Activated CD8-positive, alpha-beta memory T cell treated with anti-CD3 and anti-CD28 coated beads, Interleukin-2, amount 50 U/mL, for 24 hours (primary cell): ENCODE results near the gene SLC6A18.

Experiments
- DNase-seq: peaks from one replicate; pipeline ENCODE4 v3.0.0-alpha.2; 2020; ENCODE audit errors: extremely low read depth

SLC6A18 gene

GRCh38 chr5:1231354-1231905 lies 6.2 kb downstream of the SLC6A18 start:
- DNase-seq, result no peak

- DNase-seq, result no peak
These were observed 7.6 kb downstream of the SLC6A18 start for GRCh38 chr5:1232780-1233179.

GRCh38 chr5:1235379-1235778 lies 10.2 kb downstream of the SLC6A18 start:
- DNase-seq, result no peak

GRCh38 chr5:1235838-1236237 lies 10.7 kb downstream of the SLC6A18 start:
- no peak for DNase-seq

GRCh38 chr5:1239505-1240251 lies 14.5 kb downstream of the SLC6A18 start:
- no peak for DNase-seq

GRCh38 chr5:1240496-1241260 lies 15.5 kb downstream of the SLC6A18 start:
- DNase-seq, result no peak

- no peak for DNase-seq
These were observed 16.4 kb downstream of the SLC6A18 start for GRCh38 chr5:1241509-1242080.

GRCh38 chr5:1242733-1243486 lies 17.7 kb downstream of the SLC6A18 start:
- DNase-seq, result no peak

- no peak for DNase-seq
These were observed 18.4 kb downstream of the SLC6A18 start for GRCh38 chr5:1243487-1244130.

- no peak for DNase-seq
These were observed 19.1 kb downstream of the SLC6A18 start for GRCh38 chr5:1244255-1244654.

- DNase-seq, result no peak
These were observed 19.8 kb downstream of the SLC6A18 start for GRCh38 chr5:1244976-1245375.

GRCh38 chr5:1245905-1246576 lies 20.9 kb downstream of the SLC6A18 start:
- DNase-seq, result no peak

- DNase-seq, result no peak
These were observed 21.7 kb downstream of the SLC6A18 start for GRCh38 chr5:1246711-1247431.

- no peak for DNase-seq
These were observed 22.6 kb downstream of the SLC6A18 start for GRCh38 chr5:1247811-1248210.

GRCh38 chr5:1249366-1250280 lies 24.4 kb downstream of the SLC6A18 start:
- no peak for DNase-seq

- DNase-seq, result no peak
These were observed 26.7 kb downstream of the SLC6A18 start for GRCh38 chr5:1251678-1252580.

- no peak for DNase-seq
These were observed 27.5 kb downstream of the SLC6A18 start for GRCh38 chr5:1252681-1253080.
